NOMO-1 (cell line): Measurements from ENCODE around the gene RNF10.
A peak's percentile ranks its signal among the peaks of the same experiment; 100 is the strongest.

Experiments used
- DNase-seq, 2 experiments: peaks; one replicate each; lab custom pipeline; 2025; ENCODE audit not compliant: unreplicated experiment in 2 of 2; lab: John Stamatoyannopoulos, UW

The RNF10 gene

DNA sequence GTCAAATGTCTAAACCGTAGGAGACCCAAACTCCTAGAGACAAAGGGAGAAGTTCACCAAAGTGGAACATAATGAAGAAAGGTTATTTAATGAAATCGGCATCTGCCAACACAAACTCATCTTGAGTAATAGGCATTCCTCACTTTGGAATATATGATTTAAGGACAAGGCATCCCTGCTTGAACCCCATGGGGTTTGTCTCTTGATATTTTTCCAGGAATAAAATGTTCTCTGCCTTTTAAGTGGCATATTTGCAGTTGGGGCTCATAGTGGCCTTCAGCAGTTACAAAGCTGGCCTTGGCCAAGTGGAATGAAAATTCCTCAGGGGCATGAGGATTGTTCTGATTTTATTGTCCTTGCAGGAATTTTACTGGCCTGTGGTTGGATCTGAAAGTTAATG lies 40.0 kb downstream of the RNF10 start:
- DNase-seq, result no peak

DNA sequence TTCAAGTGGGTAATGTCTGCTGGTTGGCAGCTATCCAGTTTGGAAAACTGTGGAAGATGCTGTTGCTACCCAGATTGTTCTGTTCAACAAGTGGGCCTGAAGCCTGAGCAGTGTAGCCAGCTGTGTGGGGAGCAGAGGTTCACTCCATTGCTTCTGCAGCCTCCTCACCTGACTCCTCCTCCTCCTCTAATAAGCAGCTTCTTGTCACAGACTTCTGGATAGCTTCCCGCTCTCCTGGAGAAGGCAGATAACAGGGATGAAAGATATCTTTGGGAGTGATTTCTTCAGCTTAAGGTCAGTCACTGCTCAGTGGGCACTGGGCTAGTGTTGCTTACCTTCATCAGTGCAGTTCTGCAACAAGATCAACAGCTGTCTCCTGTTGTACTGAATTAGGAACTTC lies 45.0 kb downstream of the RNF10 start:
- DNase-seq, result no peak

DNA sequence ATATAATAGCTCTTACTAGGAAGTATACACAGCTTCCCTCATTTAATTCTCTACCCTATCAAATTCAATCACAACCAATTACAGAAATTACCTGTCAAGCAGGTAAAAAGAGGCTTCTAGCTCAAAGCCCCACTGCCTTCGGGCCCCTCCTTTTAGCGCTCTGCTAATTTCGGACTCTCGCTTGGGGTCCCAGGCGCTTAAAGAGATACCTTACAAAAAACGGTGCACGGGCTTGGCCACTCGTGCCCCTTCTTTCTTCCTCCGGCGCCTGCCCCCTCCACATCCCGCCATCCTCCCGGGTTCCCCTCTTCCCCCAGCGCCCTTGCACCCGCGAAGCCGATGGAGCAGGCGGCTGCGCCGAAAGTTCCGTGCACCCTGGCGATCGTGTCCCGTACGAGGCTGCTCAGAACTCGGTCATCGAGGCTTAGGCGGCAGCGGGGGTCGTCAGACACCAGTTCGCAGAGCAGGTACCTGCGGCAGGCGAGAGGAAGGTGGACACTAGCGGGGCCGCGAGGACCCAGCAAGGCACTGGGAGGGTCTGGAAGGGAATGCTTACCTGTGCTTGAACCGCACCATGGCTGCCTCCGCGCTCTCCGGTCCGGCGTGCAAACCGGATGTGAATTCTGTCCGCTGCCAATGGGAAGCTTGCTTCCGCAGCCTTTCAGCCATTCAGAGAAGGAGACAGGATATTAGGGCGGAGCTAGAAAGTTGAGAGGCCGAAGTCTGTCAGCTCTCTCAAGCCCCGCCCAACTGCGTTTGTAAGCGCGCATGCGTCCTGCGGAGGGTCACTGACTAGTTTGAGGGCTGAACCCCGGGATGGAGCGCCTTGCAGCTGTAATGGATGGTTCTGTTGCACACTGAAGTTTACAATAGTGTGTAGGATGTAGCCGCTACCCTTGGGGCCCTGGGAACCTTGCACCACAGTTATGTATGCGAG lies 46.9 kb downstream of the RNF10 start, which contains the start of gene POP5:
Gene POP5, minus strand, starts transcription at position 616 of the 937 bp plus-strand sequence. Its CDS starts 40 bp downstream, at position 576.
- DNase-seq, result peak; percentile 98 to 100

DNA sequence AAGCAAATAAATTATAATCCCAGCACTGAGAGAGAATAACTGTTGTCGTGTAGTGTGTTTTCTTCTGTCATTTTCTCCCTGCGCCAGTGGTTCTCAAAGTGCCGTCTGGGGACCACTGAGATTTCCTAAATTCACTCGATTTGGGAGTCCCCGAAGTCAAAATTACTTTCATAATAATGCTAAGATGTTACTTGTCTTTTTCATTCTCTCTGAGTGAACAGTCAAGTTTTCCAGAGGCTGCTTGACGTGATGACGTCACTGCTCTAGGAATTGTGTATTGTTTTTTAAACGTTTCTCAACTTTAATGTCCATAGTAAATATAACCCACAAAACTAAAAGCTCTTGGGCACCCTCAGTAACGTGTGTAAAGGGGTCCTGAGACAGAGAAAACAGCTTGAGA lies 47.8 kb downstream of the RNF10 start:
- DNase-seq, result no peak

DNA sequence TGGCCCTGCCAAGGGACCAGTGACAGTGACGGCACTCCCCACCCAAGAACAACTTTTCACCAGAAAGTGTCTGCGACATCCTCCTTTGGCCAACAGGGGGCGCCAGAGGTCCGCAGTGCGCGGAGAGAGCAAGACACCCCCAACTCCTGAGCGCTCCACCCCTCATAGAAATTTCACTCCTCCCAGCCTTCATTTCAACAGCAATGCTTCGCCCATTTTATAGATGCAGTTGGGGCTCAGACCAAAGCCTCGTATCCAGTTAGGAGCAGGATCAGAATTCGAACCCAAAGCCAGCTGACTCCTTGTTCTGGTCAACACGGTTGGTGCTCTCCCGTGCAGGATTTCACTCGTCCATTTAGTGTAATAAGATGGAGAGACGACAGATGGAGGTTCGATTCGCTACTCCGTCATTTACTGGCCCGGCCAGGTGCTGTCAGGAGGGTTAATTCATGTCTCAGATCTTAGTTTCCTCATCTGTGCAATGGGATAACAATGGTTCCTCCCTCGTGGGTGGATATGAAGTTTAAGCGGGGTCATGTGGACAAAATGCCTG lies 49.4 kb downstream of the RNF10 start:
- peak; percentile 83 to 84 for DNase-seq

DNA sequence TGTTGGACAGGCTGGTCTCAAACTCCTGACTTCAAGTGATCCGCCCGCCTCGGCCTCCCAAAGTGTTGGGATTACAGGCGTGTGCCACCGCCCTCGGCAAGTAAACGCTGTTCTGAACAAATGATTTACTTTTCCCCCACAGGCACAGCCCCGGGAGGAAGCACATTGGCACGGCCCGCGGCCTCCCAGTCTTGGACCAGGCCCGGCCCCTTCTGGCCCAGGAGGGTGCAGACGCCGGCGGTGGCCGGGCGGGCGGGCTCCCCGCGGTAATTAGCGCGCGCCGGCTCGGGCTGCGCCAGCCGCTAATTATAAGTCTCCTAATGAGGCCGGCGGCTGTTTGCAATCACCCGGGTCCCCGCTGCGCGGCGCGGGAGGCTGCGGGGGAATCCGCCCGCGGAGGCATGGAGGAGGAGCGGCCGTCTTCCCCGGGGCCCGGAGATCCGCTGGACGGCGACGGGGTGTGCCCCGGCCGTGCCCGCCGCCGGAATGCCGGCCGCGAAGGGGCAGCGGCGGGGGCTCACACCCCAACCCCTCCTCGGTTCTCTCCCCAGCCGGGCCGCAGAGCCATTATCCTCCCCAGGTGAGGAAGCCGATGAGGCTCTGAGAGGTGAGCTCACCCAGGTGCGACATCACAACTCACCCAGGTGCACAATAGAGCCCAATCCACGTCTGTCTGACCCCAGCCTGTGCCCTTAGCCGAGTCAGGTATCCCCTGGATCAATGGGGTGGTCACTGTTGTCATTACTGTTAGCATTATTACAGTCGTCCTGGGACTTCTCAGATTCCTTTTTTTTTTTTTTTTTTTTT lies 50.4 kb downstream of the RNF10 start:
- peak; percentile 63 to 76 for DNase-seq

DNA sequence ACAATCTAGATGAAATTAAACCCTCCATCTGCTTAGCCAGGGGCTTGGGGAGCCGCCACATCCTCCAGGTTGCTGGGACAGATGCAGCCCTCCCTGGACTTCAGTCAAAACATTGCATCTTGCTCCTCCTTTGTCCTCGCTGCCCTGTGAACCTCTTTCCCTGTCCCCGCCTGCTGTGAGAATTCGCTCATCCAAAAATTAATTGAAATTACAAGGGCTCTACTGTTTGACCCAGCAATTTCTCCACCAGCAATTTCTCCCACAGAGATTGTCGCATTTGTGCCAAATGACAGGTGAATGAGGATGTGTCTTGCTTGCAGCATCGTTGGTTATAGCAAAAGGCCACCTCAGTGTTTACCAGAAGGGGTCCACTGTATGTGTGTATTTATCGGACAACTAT lies 52.0 kb downstream of the RNF10 start:
- DNase-seq, result no peak

DNA sequence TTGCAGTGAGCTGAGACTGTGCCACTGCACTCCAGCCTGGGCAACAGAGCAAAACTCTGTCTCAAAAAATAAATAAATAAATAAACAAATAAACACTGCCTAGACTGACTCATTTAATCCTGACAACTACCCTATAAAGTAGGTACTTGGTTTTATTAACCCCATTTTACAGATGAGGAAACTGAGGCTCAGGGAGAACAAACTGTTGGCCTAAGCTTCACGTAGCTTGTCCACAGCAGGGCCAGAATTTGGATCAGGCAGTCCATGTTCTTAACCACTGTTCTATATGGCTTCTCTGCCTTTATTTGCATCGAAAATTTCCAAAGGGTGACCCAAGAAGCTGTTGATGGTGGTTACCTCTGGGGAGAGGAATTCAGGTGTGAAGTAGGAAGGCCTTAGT lies 52.7 kb downstream of the RNF10 start:
- no peak for DNase-seq

DNA sequence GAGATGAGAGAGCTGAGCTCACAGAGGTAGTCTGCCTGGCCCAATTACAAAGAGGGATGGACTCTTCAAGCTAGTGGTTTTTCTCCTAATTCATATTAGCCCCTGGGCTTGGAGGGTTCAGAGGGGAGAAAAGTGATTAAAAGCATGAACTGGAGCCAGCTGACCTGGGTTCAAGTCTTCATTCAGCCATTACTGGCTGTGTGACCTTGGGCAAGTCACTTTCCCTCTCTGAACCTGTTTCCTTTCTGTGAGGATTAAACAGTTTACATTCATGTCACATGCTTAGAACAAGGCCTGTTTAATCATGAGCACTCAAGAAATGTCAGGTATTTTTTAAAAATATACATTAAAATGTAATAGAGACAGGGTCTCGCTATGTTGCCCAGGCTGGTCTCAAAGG lies 54.2 kb downstream of the RNF10 start:
- DNase-seq, result no peak

DNA sequence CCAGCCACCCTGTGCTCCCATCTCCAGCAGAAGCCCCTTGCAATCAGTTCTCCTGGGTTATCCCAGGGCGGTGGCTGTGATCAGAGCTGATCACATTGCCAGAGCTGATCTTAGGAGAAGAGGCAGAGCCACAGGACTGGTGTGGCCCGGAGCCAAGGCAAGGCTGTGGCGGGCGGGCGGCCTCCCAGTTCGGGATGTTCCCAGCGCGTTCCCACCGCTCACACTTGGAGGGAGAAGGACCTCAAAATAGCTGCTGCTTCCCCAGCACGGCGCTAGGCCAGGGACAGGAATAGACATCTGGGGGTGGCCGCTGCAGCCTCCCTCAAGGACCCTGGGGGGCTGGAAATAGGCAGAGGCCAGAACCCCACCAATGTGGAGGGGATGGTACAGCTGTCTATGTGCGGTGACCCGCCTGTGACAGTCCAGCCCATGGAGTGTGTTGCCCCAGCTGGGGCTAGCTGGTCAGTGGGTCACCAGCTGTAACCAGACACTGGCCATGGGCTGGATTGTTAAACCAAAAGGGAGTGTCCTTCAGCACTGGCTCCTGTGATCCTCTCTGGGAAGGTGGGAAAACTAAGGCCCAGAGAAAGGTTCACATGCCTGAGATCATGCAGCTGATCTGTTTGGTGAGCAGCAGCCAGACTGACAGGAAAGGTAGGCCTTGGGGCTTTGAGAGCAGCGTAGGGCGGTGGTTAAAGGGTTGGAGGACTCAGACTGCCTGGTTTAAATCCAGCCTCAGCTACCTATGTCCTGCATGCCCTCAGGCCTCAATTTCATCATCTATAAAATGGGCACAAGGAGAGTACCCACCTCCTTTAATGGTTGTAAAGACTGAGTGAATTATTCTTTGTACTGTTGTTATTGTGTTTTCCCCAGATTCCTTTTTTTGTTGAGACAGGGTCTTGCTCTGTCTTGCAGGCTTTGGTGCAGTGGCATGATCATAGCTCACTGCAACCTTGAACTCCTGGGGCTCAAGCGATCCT lies 55.1 kb downstream of the RNF10 start:
- DNase-seq, result no peak

DNA sequence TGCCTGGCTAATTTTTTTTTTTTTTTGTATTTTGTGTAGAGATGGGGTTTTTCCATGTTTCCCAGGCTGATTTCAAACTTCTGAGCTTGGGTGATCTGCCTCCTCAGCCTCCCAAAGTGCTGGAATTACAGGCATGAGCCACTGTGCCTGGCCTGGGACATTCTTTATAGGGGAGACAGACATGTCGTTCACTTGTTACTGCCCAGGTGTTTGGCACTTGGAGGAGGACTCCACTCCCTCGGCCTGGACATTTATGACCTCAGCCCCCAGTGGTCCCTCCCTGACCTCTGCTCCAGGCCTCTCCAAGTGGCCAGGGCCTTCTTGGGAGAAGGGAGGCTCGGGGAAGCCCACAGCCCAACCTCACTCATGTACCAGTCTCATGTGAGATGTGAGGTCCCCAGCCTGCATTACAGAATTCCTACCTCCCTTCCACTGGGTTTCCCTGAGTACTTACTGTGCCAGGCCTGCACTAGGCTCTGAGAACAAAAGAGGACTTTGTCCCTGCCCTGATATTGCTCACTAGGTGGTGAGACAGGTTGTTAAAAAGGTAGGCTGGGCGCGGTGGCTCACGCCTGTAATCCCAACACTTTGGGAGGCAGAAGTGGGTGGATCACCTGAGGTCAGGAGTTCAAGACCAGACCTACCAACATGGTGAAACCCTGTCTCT lies 56.7 kb downstream of the RNF10 start:
- DNase-seq, result no peak

DNA sequence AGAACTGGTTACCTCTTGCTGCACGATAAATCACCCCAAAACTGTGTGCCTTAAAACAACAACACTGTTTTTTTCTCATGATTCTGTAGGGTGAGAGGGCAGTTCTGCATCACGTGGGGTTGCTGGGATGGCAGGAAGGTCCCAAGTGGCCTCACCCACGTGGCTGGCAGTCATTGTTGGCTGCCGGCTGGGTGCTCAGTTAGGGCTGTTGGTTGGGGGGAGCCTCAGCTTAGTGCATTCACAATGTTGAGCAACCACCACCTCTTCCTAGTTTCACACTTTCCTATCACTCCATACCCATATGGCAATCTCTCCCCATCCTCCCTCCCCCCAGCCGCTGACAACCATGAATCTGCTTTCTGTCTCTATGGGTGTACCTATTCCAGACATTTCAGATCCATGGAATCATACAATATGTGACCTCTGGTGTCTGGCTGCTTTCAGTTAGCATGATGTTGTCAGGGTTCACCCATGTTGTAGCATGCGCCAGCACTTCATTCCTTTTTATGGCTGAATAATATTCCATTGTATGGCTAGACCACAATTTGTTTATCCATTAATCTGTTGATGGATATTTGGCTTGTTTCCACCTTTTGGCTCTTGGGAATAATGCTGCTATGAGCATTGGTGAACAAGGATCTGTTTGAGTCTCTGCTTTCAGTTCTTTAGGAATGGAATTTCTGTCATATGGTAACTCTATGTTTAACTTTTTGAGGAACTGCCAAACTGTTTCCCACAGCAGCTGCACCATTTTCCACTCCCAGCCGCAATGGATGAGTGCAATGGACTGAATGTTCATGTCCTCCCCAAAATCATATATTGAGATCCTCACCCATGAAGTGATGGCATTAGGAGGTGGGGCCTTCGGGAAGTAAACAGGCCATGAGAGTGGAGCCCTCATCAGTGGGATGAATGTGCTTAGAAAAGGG lies 58.2 kb downstream of the RNF10 start:
- DNase-seq, result no peak

DNA sequence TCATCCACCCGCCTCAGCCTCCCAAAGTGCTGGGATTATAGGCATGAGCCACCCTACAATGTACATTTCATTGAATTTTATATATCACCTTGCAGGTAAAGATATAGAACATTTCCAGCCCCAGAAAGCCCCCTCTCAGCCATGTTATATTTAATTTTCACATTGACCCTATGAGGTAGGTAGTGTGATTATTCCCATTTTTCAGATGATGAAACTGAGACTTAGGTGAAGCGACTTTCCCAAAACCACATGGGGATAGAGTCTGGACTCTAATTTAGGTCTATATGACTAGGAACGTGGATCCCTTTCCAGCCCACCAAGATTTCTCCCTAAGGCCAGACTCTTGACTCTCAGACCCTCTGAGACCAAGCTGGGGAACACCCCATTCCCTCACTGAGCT lies 62.7 kb downstream of the RNF10 start:
- DNase-seq, result no peak

DNA sequence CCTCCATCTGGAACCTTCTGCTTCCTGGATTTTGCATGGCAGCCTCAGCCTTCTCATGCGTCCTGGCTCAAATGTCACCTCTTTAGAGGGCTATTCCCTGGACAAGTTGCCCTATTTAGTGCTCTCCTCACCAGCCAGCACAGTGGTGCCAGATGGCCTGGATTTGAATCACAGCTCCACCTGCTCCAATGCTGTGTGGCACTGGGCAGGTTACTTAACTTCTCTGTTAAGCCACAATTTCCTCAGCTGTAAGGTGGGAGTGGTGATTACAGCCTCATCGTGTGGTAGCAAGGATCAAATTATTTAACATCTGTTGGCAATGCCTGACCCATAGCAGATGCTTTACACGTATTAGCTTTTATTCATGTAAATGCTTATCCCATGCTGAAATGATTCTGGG lies 63.7 kb downstream of the RNF10 start:
- DNase-seq, result no peak

DNA sequence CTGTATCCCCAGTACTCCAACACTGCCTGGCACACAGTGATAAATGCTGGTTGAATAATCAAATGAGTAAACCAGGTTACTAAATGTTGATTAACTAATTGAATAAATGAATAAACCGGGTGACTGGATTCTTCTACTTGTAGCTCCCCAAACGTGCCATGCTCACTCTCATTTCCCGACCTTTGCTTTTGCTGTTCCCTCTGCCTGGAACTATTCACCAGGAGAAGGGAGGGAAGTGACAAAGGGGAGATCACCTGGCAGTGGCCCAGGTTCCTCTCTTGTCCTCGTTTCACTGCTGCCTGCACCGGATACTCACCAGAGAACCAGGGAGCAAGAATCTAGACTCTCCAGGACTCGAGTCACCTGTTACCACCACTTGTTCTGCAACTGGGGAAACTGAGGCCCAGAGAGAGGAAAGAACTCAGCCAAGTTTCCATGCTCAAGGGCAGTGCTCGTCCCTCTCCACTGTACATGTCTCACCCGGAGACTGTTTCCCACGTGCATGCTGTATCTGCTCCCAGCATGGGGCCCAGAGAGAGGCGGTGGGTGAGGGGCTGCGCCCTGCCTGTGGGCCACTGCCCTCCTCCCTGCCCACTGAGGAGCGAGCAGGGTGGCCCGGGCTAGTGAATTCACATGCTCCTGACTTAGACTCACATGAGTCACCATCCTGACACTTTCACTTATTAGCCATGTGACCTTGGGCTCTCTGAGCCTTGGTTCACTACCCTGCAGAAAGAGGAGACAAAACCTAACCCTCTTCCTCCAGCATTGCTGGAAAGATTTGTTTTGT lies 64.7 kb downstream of the RNF10 start:
- peak; percentile 29 to 68 for DNase-seq

DNA sequence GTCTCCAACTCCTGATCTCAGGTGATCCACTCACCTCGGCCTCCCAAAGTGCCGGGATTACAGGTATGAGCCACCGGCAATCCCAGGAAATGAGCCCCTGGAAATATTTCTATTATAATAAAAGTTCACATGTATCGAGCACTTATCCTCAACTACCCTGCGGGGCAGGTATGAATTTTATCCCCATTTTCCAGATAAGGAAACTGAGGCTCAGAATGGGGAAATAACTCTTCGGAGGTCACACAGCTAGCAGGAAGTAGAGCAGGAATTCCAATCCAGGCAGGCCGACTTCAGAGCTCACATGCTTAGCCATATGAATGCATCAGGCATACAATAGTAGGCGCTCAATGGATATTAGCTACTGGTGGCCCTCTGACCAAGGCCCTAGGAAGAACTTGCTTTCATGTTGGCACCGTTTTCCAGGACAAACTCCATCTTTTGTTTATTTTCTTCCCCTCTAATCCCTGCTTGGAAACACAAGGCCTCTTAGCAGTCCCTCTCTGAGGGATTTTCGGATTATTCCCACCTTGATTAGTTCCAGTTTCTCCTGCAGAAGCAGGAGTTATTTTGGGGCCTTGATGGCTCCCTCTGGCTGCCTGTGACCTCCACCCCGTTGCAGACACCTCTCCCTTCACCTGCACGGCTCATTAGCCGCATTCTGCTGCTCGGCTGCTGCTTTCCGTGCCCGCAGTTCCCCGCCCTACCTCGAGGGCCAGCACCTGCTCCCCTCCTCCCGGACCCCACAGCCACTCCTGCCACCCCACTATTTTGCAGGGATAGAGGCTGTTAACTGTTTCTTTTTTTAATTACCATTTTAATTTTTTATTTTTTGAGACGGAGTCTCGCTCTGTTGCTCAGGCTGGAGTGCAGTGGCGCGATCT lies 65.8 kb downstream of the RNF10 start:
- DNase-seq, result no peak

DNA sequence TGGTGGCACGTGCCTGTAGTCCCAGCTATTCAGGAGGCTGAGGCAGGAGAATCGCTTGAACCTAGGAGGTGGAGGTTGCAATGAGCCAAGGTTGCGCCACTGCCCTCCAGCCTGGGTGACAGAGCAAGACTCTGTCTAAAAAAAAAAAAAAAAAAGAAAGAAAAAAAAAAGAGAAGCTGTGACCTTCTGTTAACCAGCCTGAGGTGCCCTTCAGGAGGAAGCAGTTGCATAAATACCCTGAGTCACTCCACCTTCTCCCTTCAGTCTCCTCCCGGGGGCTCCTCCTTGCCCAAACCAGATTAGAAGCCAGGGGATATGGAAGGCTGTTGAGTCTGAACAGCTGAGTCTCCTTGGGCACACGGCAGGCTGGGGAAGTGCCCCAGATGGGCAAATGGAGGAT lies 68.3 kb downstream of the RNF10 start:
- DNase-seq, result peak; percentile 70 to 93
